IPS-18a (cell line): Measurements from ENCODE around the gene MC1R.

ENCODE experiments used
- H3K27ac ChIP-seq: one replicate; pipeline ENCODE4 v1.5.1; 2013; ENCODE audit warnings: low read length
- H3K27me3 ChIP-seq: one replicate; pipeline ENCODE4 v1.6.1; 2013; ENCODE audit warnings: mild to moderate bottlenecking, low read length; ENCODE audit not compliant: control insufficient read depth, insufficient read depth
- H3K36me3 ChIP-seq: one replicate; pipeline ENCODE4 v1.6.1; 2013; ENCODE audit warnings: low read depth, low read length; ENCODE audit not compliant: control insufficient read depth
- H3K4me1 ChIP-seq: one replicate; pipeline ENCODE4 v1.6.1; 2013; ENCODE audit warnings: low read depth, low read length; ENCODE audit not compliant: control insufficient read depth
- H3K4me3 ChIP-seq: one replicate; pipeline ENCODE4 v1.5.1; 2013; ENCODE audit warnings: low read length
- H3K9ac ChIP-seq: one replicate; pipeline ENCODE4 v1.6.1; 2013; ENCODE audit warnings: mild to moderate bottlenecking, low read length, moderate library complexity
- H3K9me3 ChIP-seq: one replicate; pipeline ENCODE4 v1.6.1; 2013; ENCODE audit warnings: low read depth, low read length; ENCODE audit not compliant: control insufficient read depth

Gene MC1R

GRCh38 chr16:89884041-89884421, 34.6 kb upstream of the MC1R start:
- Histone ChIP-seq H3K27ac (no peak overlapping the region), H3K9me3 (no peaks in the 10 kb centered on the region), H3K27me3 (no peaks in the 10 kb centered on the region), H3K9ac (no peak overlapping the region), H3K36me3 (peaks cover 43% of the 10 kb centered on the region), H3K4me3 (no peak overlapping the region), H3K4me1 (no peaks in the 10 kb centered on the region)

- Histone ChIP-seq H3K9ac (no peak overlapping the region), H3K36me3 (peaks cover 55% of the 10 kb centered on the region), H3K27me3 (no peaks in the 10 kb centered on the region)
Observed at GRCh38 chr16:89887243-89887642, 31.4 kb upstream of the MC1R start.

GRCh38 chr16:89890200-89890599, 28.5 kb upstream of the MC1R start:
- no peak overlapping the region for H3K9ac ChIP-seq

More at GRCh38 chr16:89887243-89887642, 31.4 kb upstream of the MC1R start:
- H3K9me3 ChIP-seq = no peaks in the 10 kb centered on the region
- no peaks in the 10 kb centered on the region for H3K4me1 ChIP-seq
- no peak overlapping the region for H3K27ac ChIP-seq
- no peak overlapping the region for H3K4me3 ChIP-seq

GRCh38 chr16:89890886-89891657, 27.6 kb upstream of the MC1R start:
- H3K27ac ChIP-seq = no peak overlapping the region
- H3K4me1 ChIP-seq = no peaks in the 10 kb centered on the region
- no peak overlapping the region for H3K4me3 ChIP-seq
- peaks cover 54% of the 10 kb centered on the region for H3K36me3 ChIP-seq
- no peaks in the 10 kb centered on the region for H3K9me3 ChIP-seq
- no peak overlapping the region for H3K9ac ChIP-seq
- no peaks in the 10 kb centered on the region for H3K27me3 ChIP-seq

More at GRCh38 chr16:89890200-89890599, 28.5 kb upstream of the MC1R start:
- H3K9me3 ChIP-seq = no peaks in the 10 kb centered on the region
- no peaks in the 10 kb centered on the region for H3K27me3 ChIP-seq
- H3K4me1 ChIP-seq = no peaks in the 10 kb centered on the region
- no peak overlapping the region for H3K4me3 ChIP-seq
- no peak overlapping the region for H3K27ac ChIP-seq
- peaks cover 51% of the 10 kb centered on the region for H3K36me3 ChIP-seq

- no peak overlapping the region for H3K4me3 ChIP-seq
- H3K27ac ChIP-seq = no peak overlapping the region
- no peaks in the 10 kb centered on the region for H3K27me3 ChIP-seq
- H3K4me1 ChIP-seq = no peaks in the 10 kb centered on the region
- H3K36me3 ChIP-seq = peaks cover 52% of the 10 kb centered on the region
- H3K9me3 ChIP-seq = no peaks in the 10 kb centered on the region
- no peak overlapping the region for H3K9ac ChIP-seq
Observed at GRCh38 chr16:89892055-89892630, 26.5 kb upstream of the MC1R start.

GRCh38 chr16:89892635-89893034, 26.0 kb upstream of the MC1R start:
- Histone ChIP-seq H3K4me1 (no peaks in the 10 kb centered on the region), H3K4me3 (no peak overlapping the region), H3K36me3 (peaks cover 49% of the 10 kb centered on the region), H3K27me3 (no peaks in the 10 kb centered on the region), H3K27ac (no peak overlapping the region), H3K9me3 (no peaks in the 10 kb centered on the region), H3K9ac (no peak overlapping the region)

- Histone ChIP-seq H3K4me1 (no peaks in the 10 kb centered on the region), H3K36me3 (peaks cover 51% of the 10 kb centered on the region), H3K9ac (no peak overlapping the region), H3K27ac (no peak overlapping the region), H3K27me3 (no peaks in the 10 kb centered on the region), H3K4me3 (no peak overlapping the region), H3K9me3 (no peaks in the 10 kb centered on the region)
Observed at GRCh38 chr16:89893642-89894548, 24.8 kb upstream of the MC1R start.

GRCh38 chr16:89895482-89896250, 23.0 kb upstream of the MC1R start:
- Histone ChIP-seq H3K4me3 (no peak overlapping the region), H3K36me3 (peaks cover 51% of the 10 kb centered on the region), H3K4me1 (no peaks in the 10 kb centered on the region), H3K9ac (no peak overlapping the region), H3K9me3 (no peaks in the 10 kb centered on the region), H3K27me3 (no peaks in the 10 kb centered on the region), H3K27ac (no peak overlapping the region)

GRCh38 chr16:89897204-89897603, 21.5 kb upstream of the MC1R start:
- Histone ChIP-seq H3K9me3 (no peaks in the 10 kb centered on the region), H3K9ac (no peak overlapping the region), H3K4me1 (no peaks in the 10 kb centered on the region), H3K4me3 (no peak overlapping the region), H3K36me3 (peaks cover 46% of the 10 kb centered on the region), H3K27me3 (no peaks in the 10 kb centered on the region), H3K27ac (no peak overlapping the region)

GRCh38 chr16:89898201-89898967, 20.3 kb upstream of the MC1R start:
- no peak overlapping the region for H3K4me3 ChIP-seq
- H3K36me3 ChIP-seq = peaks cover 37% of the 10 kb centered on the region

More at GRCh38 chr16:89898201-89898967, 20.3 kb upstream of the MC1R start:
- Histone ChIP-seq H3K9ac (no peak overlapping the region), H3K27ac (no peak overlapping the region), H3K4me1 (no peaks in the 10 kb centered on the region), H3K9me3 (no peaks in the 10 kb centered on the region), H3K27me3 (no peaks in the 10 kb centered on the region)
